Body of pancreas (tissue), 4 donors: ENCODE results near the gene ELANE. TPM values are rescaled to one million over a fixed set of nuclear protein-coding genes. Genes with fewer than 3 reads are reported as not detected.

Experiments
- ATAC-seq: fragments of 150-250 bp; one replicate; pipeline ENCODE4 v1.9.1; 2016
- DNase-seq, 4 donors: peaks; one replicate each; pipeline ENCODE4 v3.0.0-alpha.2; 2019
- H3K27ac ChIP-seq, 4 donors: fragments of 200-600 bp; sonication (generic); 1 replicate in 3 of 4; 2 replicates in 1 of 4; pipeline versions ENCODE4 v1.5.1 to v1.6.1; 2016 to 2019; ENCODE audit warnings: mild to moderate bottlenecking in 1 of 4, mixed read lengths in 1 of 4, moderate library complexity in 1 of 4
- H3K27me3 ChIP-seq, 2 donors: fragments of 200-600 bp; sonication (generic); one replicate each; pipeline ENCODE4 v1.6.0; 2016; ENCODE audit warnings: mild to moderate bottlenecking in 1 of 2
- H3K36me3 ChIP-seq, 2 donors: fragments of 200-600 bp; sonication (generic); replicated peaks in 1 of 2; 2 replicates each; pipeline ENCODE4 v1.5.1; 2016; ENCODE audit warnings: low read depth in 2 of 2; ENCODE audit not compliant: insufficient read depth in 1 of 2
- H3K4me1 ChIP-seq: fragments of 200-600 bp; sonication (generic); one replicate; pipeline ENCODE4 v1.6.0; 2016
- H3K4me3 ChIP-seq, 2 donors: fragments of 200-600 bp; sonication (generic); 1 replicate in 1 of 2; 2 replicates in 1 of 2; pipeline ENCODE4 v1.5.1; 2016 to 2019
- H3K9me3 ChIP-seq, 3 donors: fragments of 200-600 bp; sonication (generic); 1 replicate in 2 of 3; 2 replicates in 1 of 3; pipeline ENCODE4 v1.5.1; 2016
- CTCF ChIP-seq, 7 experiments: fragments of 450-650 bp in 4 of 7; fragments of 200-600 bp in 3 of 7; sonication (generic) in 3 of 7; IDR thresholded peaks; one replicate each; pipeline ENCODE4 v1.5.1; 2016 to 2019; ENCODE audit warnings: antibody characterized with exemption in 7 of 7
- POLR2A ChIP-seq, 3 donors: fragments of 450-650 bp; IDR thresholded peaks; one replicate each; pipeline ENCODE4 v1.6.1; 2016; ENCODE audit warnings: antibody characterized with exemption in 3 of 3, mild to moderate bottlenecking in 2 of 3
- WGBS, 2 donors: methylation state at CpG; one replicate each; pipeline ENCODE4 v1.1.5; 2017; 5-methylcytosine and 5-hydroxymethylcytosine counted together
- intact Hi-C: fragments of 100-400 bp; cut with DNase I; formaldehyde crosslinking; loops from one replicate; pipeline ENCODE4 v1.15.1; 2023
- total RNA-seq, 2 donors: library from RNA; depleted of rRNA; stranded (reverse); fragments of >200 nt; gene quantifications; one replicate each; pipeline ENCODE4 v1.1.0, GENCODE V29; 2016

Gene ELANE
- total RNA-seq, 2 donors from 2014 or later: not detected

GRCh38 chr19:871446-872265, 19.6 kb downstream of the ELANE start:
- 91 to 93% methylated on average over 15 to 18 of the region's 33 CpGs for WGBS, 2 donors
- H3K4me3 ChIP-seq: no peak overlapping the region
- H3K9me3 ChIP-seq: no peaks in the 10 kb centered on the region
- H3K36me3 ChIP-seq: peaks cover 2 to 8% of the 10 kb centered on the region in 2 donors
- intact Hi-C loops: no loop called here
- no peak for TF ChIP-seq CTCF (IDR thresholded peaks at IDR 0.05)
- TF ChIP-seq POLR2A (IDR thresholded peaks at IDR 0.05): no peak
- no peak for ATAC-seq
- no peak for DNase-seq
- H3K27me3 ChIP-seq: no peaks in the 10 kb centered on the region
- H3K4me1 ChIP-seq: peaks cover 3% of the 10 kb centered on the region
- H3K27ac ChIP-seq: no peak overlapping the region

- WGBS, 2 donors: 87 to 88% methylated on average over 25 to 26 of the region's 27 CpGs
- H3K9me3 ChIP-seq: no peaks in the 10 kb centered on the region
- H3K27me3 ChIP-seq: no peaks in the 10 kb centered on the region
- H3K4me3 ChIP-seq: no peak overlapping the region
- DNase-seq (peak in 1 of 4 donors; percentile 34), ATAC-seq (no peak)
- H3K27ac ChIP-seq: no peak overlapping the region
- intact Hi-C loops: no loop called here
- H3K4me1 ChIP-seq: peaks cover 3% of the 10 kb centered on the region
- H3K36me3 ChIP-seq: peaks cover 4 to 8% of the 10 kb centered on the region in 2 donors
- no peak for TF ChIP-seq POLR2A (IDR thresholded peaks at IDR 0.05)
- no peak for TF ChIP-seq CTCF (IDR thresholded peaks at IDR 0.05)
Measured at GRCh38 chr19:872266-872951, 20.3 kb downstream of the ELANE start.

GRCh38 chr19:873084-873483, 21.0 kb downstream of the ELANE start:
- no peaks in the 10 kb centered on the region for H3K27me3 ChIP-seq
- WGBS, 2 donors: 84 to 95% methylated on average over 2 to 8 of the region's 13 CpGs
- H3K9me3 ChIP-seq: no peaks in the 10 kb centered on the region
- H3K36me3 ChIP-seq: peaks cover 3 to 8% of the 10 kb centered on the region in 2 donors
- no peak overlapping the region for H3K27ac ChIP-seq
- H3K4me3 ChIP-seq: no peak overlapping the region
- peaks cover 3% of the 10 kb centered on the region for H3K4me1 ChIP-seq
- no peak for DNase-seq
- intact Hi-C loops: no loop called here
- no peak for ATAC-seq
- no peak for TF ChIP-seq CTCF (IDR thresholded peaks at IDR 0.05)
- no peak for TF ChIP-seq POLR2A (IDR thresholded peaks at IDR 0.05)

- H3K4me1 ChIP-seq: peaks cover 3% of the 10 kb centered on the region
- H3K36me3 ChIP-seq: peaks cover 2 to 8% of the 10 kb centered on the region in 2 donors
- no peak overlapping the region for H3K27ac ChIP-seq
- DNase-seq: no peak
- intact Hi-C loops: no loop called here
- 94% methylated on average over 19 of the region's 22 CpGs; no CpG with 5 or more reads in 1 of the 2 donors for WGBS, 2 donors
- H3K27me3 ChIP-seq: no peaks in the 10 kb centered on the region
- no peaks in the 10 kb centered on the region for H3K9me3 ChIP-seq
- ATAC-seq: no peak
- no peak overlapping the region for H3K4me3 ChIP-seq
- TF ChIP-seq CTCF (IDR thresholded peaks at IDR 0.05): no peak
- no peak for TF ChIP-seq POLR2A (IDR thresholded peaks at IDR 0.05)
Measured at GRCh38 chr19:873561-874041, 21.5 kb downstream of the ELANE start.
